Endometrium (tissue), 2 donors: ENCODE measurements around the gene IGSF6.
A peak's percentile ranks its signal among the peaks of the same experiment; 100 is the strongest.
"Not testable (repeated sequence)": the region's sequence is repeated elsewhere in the genome, so short reads cannot be mapped to it uniquely, and the experiment has no call there.

Source experiments
- FAIRE-seq: peaks from 2 replicates; lab custom pipeline; 2012; peaks lifted over from hg19 to GRCh38; lab: Jason Lieb, UNC
- donor health status: control.
- donor health status: control.

The IGSF6 gene, protein sequence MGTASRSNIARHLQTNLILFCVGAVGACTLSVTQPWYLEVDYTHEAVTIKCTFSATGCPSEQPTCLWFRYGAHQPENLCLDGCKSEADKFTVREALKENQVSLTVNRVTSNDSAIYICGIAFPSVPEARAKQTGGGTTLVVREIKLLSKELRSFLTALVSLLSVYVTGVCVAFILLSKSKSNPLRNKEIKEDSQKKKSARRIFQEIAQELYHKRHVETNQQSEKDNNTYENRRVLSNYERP

DNA sequence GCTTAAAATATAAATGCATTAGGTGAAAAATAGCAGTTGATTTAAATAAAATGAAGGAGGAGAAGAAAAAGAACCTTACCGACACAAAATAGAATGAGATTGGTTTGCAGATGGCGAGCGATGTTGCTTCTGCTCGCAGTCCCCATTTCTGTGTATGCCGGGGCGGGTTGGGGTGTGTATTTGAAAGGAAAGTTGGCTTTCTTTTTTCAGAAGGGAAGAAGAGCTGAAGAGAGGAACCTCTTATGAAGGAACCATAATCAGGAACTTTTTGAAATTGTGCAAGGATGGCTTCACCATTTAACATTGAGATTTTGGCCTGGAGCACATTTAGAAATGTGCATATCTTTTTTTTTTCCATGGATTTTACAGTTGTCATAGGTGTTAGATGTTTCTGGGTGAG, at the start of gene IGSF6:
Gene IGSF6 (minus strand): TSS at position 156 of the 400 bp plus-strand sequence. CDS start 10 bp downstream, at position 146.
- FAIRE-seq, result no peak

DNA sequence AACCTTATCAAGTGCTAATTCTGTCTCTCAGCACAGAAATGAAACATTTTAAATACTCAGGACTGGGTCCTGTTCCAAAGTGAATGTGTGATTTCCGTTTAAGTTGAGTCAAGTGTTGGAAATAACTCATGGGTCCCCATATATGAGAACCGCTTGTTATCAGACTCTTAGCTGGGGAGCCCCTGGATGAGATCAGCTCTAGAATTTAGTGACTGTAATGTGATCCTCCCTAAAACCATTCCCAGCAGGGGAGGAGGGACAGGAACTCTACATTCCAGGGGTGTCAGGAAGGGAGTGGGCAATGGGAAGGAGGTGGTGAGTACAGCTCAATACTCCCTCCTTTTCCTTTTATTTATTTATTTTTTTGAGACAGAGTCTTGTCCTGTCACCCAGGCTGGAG, 48.9 kb upstream of the IGSF6 start:
- FAIRE-seq, result no peak

DNA sequence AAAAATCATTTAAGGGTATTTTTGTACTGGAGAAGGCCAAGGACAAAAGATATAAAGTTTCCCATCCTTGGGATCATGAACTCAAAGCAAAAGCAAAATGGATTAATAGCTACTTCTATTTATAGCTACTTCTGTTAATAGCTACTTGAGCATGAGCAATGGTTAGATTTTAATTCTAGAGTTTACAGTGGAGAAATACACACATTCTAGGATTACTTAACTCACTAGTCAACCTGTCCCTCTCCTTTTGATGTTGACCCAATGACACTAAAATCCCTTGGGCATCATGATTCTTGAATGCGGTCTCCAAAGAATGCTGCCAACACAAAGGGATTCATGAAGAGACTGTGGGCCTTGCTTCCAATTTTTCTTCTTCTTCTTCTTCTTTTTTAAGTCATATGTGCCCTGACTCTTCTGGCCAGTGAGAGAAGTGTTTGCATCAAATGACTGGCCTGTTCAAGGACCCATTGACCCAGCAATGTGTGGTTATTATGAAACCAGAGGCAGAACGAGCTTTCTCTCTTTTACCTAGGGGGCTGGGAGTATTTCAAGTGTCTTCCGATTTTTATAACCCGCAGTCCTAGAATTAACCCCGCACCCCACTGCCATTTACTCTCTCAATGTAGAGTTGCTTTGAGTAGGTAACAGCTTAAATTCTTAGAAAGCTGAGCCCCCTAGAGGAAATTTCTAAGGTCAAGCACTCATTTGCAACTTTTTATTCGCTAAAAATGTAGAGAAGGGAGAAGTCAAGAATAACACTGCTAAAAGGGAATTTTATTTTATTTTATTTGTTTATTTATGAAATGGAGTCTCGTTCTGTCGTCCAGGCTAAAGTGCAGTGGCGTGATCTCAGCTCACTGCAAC, 46.0 kb upstream of the IGSF6 start:
- no peak for FAIRE-seq

GRCh38 chr16:21697032-21697431, 44.6 kb upstream of the IGSF6 start:
- FAIRE-seq, result no peak

DNA sequence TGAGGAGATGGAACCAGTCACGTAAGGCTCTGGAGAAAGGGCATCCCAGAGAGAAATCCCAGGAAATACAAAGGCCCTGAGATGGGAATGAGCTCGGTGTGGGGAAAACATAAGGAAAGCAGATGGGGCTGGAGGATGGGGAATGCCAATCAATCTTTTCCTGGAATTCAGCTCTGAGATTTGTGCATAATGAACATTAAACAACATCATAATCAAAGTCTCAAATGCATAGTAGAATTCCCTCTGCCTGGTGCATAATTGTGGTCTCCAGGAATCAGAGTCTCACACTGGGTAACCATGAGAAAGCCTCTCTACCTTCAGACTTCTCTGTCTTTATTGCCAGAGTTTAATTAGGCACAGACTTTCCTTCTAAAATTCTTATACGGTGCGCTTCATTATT, 42.2 kb upstream of the IGSF6 start:
- no peak for FAIRE-seq

DNA sequence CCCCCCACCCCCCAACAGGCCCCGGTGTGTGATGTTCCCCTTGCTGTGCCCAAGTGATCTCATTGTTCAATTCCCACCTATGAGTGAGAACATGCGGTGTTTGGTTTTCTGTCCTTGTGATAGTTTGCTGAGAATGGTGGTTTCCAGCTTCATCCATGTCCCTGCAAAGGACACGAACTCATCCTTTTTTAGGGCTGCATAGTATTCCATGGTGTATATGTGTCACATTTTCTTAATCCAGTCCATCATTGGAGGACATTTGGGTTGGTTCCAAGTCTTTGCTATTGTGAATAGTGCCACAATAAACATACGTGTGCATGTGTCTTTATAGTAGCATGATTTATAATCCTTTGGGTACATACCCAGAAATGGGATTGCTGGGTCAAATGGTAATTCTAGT, 38.6 kb upstream of the IGSF6 start:
- not testable (repeated sequence) for FAIRE-seq

DNA sequence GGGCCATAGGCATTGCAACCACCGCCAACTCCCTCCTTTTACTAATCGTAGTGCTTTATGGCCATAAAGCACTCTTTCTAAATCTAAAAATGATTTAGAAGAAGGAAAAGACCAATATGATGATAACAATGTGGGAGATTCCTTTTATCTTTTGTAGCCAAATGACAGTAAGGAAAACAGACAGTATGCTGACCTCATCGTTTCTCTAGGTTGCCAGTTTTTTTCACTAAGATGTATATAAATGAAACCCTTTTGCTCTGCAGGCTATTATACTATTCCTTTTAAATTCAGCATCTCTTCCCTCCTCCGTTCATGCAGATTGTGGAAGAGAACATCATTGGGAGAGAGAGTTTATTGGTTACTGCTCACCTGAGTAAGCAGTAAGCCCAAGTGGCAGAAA, 36.7 kb upstream of the IGSF6 start:
- FAIRE-seq, result no peak

DNA sequence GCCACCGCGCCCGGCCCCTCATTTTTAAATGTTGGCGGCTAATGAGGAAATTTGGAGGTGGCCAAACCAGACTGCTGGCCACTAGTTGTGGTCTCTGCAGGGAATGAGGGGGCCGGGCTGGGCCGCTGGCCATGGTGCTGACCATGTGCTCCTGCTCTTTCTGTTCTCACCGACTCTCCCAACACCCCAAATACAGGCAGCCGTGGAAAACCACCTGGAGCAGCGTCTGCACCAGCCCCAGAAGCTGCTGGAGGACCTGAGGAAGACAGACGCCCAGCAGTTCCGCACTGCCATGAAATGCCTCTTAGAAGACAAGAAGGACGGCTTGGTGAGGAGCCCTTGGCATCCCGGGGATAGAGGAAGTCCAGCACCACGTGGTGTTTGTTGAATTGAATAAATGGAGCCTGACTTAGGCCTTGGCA, 32.6 kb upstream of the IGSF6 start:
- no peak for FAIRE-seq

DNA sequence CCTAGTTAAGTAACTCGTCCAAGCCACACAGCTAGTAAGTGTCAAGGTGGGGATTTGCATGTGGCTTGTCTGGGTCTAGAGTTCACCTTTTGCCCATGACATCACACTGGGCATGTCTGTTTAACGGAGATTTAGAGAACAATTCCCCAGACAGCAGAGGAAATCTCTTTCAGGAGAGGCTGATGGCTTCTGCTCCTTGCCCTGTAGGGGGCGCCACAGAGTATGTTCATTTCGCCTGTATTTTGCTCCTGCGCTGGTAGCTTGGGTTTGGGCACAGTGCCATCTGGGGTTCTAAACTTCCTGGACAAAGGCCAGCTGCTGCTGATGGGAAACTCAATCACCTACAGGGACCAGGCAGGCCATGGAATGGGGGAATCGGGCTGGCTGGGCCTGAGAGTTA, 31.8 kb upstream of the IGSF6 start:
- no peak for FAIRE-seq

DNA sequence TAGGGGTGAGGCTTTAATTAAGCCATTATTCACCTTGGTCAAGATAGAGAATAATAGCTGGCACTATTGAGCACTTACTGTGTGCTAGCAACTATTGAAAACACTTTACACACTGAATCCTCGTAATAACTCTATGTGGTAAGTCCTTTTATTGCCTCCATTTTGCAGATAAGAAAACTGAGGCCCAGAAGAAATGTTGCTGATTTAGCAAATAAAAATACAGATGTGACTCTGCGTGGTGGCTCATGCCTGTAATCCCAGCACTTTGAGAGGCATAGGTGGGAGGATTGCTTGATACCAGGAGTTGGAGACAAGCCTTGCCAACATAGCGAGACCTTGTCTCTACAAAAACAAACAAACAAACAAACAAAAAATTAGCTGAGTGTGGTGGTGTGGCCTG, 30.8 kb upstream of the IGSF6 start:
- FAIRE-seq, result no peak

- FAIRE-seq, result not testable (repeated sequence)
These were observed 28.3 kb upstream of the IGSF6 start for GRCh38 chr16:21680714-21681113.

GRCh38 chr16:21674456-21674855, 22.0 kb upstream of the IGSF6 start:
- FAIRE-seq, result not testable (repeated sequence)

DNA sequence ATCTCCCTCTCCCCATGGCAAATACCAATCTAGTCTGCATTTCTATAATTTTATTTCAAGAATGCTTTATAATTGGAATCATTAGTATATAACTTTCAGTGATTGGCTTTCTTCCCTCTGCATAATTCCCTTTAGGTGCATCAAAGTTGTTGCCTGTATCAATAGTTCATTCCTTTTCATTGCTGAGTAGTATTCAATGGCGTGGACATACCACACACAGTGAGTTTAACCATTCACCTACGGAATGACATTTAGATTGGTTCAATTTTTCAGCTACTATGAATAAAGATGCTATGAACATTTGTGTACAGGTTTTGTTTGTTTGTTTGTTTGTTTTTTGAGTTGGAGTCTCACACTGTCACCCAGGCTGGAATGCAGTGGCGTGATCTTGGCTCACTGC, 21.1 kb upstream of the IGSF6 start:
- no peak for FAIRE-seq

- no peak for FAIRE-seq
These were observed 15.2 kb upstream of the IGSF6 start for GRCh38 chr16:21667575-21667974.

DNA sequence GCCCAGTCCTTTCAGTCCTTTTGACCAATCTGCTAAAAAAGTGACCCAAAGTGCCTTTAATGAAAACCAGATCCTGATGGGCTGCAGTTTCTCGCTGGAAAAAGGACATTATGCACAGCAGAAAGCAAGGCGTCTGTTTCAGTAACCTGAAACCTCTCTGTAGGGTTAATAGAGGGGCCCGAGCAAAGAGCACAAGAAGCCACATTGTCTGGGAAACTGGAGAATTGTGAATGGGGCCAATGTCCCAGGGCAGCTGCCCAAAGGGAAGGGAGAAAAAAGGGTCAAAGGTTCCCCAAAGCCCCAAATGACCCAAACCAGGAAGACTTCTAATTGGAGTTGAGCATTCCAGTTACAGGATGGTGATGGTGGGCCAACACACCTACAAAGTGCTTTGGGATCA, 14.4 kb upstream of the IGSF6 start:
- no peak for FAIRE-seq

- no peak for FAIRE-seq
These were observed 12.5 kb upstream of the IGSF6 start for GRCh38 chr16:21664801-21665492.

GRCh38 chr16:21663889-21664647, 11.7 kb upstream of the IGSF6 start, which contains the start of gene OTOA:
Gene OTOA, plus strand, starts transcription at chr16:21663968. Its CDS starts 14,547 bp downstream, at chr16:21678515.
- FAIRE-seq, result no peak

GRCh38 chr16:21659124-21659523, 6.7 kb upstream of the IGSF6 start:
- no peak for FAIRE-seq

DNA sequence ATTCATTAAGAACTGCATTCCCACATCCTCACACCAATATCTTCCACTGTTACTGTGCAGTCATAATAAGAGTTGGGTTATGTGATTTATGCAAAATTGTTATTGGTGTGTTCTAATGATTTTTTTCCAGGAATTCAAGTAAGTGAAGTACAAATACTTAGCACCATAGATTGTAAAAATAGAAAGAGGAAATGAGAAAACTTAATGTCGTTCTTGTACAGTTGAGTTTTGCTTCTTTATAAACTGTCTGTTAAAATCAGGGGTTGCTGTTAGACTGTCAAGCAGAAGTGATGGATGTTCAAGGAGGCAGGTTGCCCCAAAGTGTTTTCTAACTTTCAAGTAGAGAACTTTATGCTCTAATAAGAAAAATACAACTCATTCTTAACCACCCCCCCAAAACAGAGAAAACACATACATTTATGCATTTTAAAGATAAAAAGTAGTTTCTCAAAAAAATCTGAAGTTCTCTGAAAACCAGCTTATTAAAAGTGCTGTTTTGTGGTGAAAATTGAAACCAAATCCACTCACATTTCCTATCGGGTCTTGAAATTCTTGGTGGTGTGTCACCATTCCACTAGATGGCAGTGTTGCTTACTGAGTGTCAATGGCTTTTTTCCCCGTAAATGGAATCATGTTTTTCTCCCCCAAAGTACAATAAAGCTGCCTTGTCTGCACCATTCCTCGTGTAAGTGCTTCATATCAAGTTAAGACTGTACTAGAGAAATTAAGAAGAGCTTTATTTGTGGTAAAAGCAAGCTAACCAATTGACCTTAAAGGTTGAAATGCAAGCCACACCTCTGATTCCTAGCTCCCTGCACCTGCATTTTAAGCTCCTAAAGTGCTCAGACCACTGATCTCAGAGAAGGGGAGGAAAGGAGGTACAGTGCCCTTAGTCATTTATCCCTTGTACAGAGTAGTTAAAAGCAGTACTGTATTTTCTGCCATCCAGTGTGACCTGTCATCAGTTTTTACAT, 4.7 kb upstream of the IGSF6 start:
- FAIRE-seq, result peak; percentile 35

GRCh38 chr16:21654881-21655280, 2.5 kb upstream of the IGSF6 start:
- FAIRE-seq, result no peak

GRCh38 chr16:21654466-21654865, 2.1 kb upstream of the IGSF6 start:
- FAIRE-seq, result no peak
